ENCODE data around the gene CRYGN.

The CRYGN gene

DNA sequence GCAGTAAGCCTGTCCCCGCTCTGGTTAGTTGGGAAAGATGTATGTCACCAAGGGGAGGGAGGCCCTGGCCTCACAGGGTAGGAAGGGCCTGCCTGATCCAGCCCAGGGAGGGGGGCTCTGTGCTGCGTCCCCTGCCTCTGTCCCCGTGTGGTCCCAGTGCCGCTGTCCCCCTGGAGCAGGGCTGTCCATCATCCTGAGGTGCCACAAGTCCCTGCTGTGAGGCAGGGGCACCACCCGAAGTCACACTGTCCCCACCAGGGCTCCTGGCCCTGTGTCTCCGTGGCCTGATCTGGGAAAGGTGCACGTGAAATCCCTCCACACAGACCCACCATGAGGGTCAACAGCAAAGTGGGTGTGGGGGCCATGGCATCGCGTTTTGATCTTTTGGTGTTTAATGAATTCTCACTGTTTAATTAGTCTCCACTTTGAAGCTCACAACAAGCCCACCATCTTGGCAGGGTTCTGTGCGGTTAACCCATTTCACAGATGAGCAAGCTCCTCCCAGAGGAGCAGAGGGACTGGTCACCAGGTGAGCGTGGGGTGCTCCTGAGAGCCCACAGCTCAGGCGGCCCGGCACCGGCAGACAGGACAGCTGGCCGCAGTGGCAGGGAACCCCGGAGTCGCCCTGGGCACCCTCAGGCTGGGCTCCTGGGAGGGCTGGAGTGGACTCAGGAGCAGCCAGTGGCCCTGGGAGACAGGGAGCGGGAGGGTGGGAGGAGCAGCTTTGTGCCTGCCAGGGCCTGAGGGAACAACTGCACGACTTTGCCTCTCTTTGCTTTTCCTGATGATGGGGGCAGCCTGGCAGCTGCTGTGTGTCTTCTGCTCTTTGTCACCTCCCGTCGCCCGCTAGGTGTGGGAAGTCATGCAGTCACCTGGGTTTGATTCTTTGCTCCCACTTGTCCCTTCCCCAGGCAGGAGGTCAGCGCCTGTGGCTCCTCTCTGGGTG, 12.0 kb upstream of the CRYGN start:
- H3K4me2 ChIP-seq (ENCODE audit: insufficient read depth, low read length): no peak overlapping the region
- DNase-seq: no peak
- TF ChIP-seq, protein P1, sequence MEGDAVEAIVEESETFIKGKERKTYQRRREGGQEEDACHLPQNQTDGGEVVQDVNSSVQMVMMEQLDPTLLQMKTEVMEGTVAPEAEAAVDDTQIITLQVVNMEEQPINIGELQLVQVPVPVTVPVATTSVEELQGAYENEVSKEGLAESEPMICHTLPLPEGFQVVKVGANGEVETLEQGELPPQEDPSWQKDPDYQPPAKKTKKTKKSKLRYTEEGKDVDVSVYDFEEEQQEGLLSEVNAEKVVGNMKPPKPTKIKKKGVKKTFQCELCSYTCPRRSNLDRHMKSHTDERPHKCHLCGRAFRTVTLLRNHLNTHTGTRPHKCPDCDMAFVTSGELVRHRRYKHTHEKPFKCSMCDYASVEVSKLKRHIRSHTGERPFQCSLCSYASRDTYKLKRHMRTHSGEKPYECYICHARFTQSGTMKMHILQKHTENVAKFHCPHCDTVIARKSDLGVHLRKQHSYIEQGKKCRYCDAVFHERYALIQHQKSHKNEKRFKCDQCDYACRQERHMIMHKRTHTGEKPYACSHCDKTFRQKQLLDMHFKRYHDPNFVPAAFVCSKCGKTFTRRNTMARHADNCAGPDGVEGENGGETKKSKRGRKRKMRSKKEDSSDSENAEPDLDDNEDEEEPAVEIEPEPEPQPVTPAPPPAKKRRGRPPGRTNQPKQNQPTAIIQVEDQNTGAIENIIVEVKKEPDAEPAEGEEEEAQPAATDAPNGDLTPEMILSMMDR (IDR thresholded peaks at IDR 0.05; ENCODE audit: borderline replicate concordance, extremely low read depth, low read length, poor library complexity, severe bottlenecking): no peak
- TF ChIP-seq EZH2 (IDR thresholded peaks at IDR 0.05; ENCODE audit: borderline replicate concordance, low read depth, low read length, severe bottlenecking): no peak
- no peak overlapping the region for H3K27ac ChIP-seq (ENCODE audit: low read length)
- no peak for ATAC-seq (ENCODE audit: insufficient read depth, low read depth)
- no peaks in the 10 kb centered on the region for H3K79me2 ChIP-seq (ENCODE audit: insufficient read depth, low read length)
- H2AFZ ChIP-seq (ENCODE audit: low read depth, low read length): no peak overlapping the region
- H3K27me3 ChIP-seq (ENCODE audit: insufficient read depth, low read length, poor library complexity): no peaks in the 10 kb centered on the region
- no peaks in the 10 kb centered on the region for H3K9me3 ChIP-seq (ENCODE audit: insufficient read depth, low read length, severe bottlenecking)
- peaks cover 7% of the 10 kb centered on the region for H3K4me1 ChIP-seq (ENCODE audit: insufficient read depth, low read length)
- H3K4me3 ChIP-seq (ENCODE audit: low read depth in 1 of 2, low read length in 2 of 2): no peak overlapping the region
- no peaks in the 10 kb centered on the region for H4K20me1 ChIP-seq (ENCODE audit: insufficient read depth, low read length)
- H3K9ac ChIP-seq (ENCODE audit: low read depth, low read length): no peak overlapping the region
- H3K36me3 ChIP-seq (ENCODE audit: insufficient read depth, low read length): no peaks in the 10 kb centered on the region

DNA sequence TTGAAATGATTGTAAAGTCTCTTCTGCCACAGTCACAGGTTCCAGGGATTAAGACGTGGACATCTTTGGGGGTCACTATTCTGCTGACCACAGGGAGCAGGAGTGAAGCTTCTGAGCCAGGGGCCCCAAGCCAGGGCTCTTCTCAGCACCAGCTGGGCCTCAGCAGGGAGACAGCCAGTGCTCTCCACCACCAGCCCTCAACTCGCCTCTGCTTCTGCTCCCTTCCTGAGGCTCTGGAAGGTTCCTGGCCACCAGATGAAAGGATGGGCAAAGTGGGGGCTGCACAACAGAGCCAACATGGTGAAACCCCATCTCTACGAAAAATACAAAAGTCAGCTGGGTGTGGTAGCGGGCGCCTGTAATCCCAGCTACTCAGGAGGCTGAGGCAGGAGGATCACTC, 11.2 kb upstream of the CRYGN start:
- H2AFZ ChIP-seq (ENCODE audit: low read depth, low read length): no peak overlapping the region
- H3K4me2 ChIP-seq (ENCODE audit: insufficient read depth, low read length): no peak overlapping the region
- no peaks in the 10 kb centered on the region for H3K9me3 ChIP-seq (ENCODE audit: insufficient read depth, low read length, severe bottlenecking)
- no peaks in the 10 kb centered on the region for H3K27me3 ChIP-seq (ENCODE audit: insufficient read depth, low read length, poor library complexity)
- no peaks in the 10 kb centered on the region for H4K20me1 ChIP-seq (ENCODE audit: insufficient read depth, low read length)
- H3K27ac ChIP-seq (ENCODE audit: low read length): no peak overlapping the region
- TF ChIP-seq, protein P1 (IDR thresholded peaks at IDR 0.05; ENCODE audit: borderline replicate concordance, extremely low read depth, low read length, poor library complexity, severe bottlenecking): no peak
- no peak for TF ChIP-seq EZH2 (IDR thresholded peaks at IDR 0.05; ENCODE audit: borderline replicate concordance, low read depth, low read length, severe bottlenecking)
- DNase-seq (no peak), ATAC-seq (ENCODE audit: insufficient read depth, low read depth) (no peak)
- H3K79me2 ChIP-seq (ENCODE audit: insufficient read depth, low read length): no peaks in the 10 kb centered on the region
- H3K36me3 ChIP-seq (ENCODE audit: insufficient read depth, low read length): no peaks in the 10 kb centered on the region
- H3K9ac ChIP-seq (ENCODE audit: low read depth, low read length): no peak overlapping the region
- H3K4me3 ChIP-seq (ENCODE audit: low read depth in 1 of 2, low read length in 2 of 2): no peak overlapping the region
- H3K4me1 ChIP-seq (ENCODE audit: insufficient read depth, low read length): peaks cover 7% of the 10 kb centered on the region

DNA sequence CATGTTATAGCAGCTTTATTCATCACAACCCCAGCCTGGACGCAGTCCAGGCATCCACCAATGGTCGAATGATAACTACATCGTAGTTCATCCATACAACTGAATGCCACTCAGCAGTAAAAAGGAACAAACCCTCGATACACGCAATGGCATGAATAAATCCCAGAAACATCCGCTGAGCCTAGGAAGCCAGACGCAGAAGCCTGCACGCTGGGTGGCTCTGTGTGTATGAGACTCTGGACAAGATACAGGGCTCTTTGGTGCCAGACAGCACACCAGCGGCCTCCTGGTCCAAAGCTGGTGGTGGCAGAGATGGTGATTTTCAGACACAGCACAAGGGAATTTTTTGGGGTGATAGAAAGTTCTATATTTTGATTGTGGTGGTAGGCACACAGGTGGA, 10.0 kb upstream of the CRYGN start:
- Histone ChIP-seq H3K27ac (ENCODE audit: low read length) (no peak overlapping the region), H3K4me1 (ENCODE audit: insufficient read depth, low read length) (peaks cover 7% of the 10 kb centered on the region), H2AFZ (ENCODE audit: low read depth, low read length) (no peak overlapping the region), H3K9me3 (ENCODE audit: insufficient read depth, low read length, severe bottlenecking) (no peaks in the 10 kb centered on the region), H3K27me3 (ENCODE audit: insufficient read depth, low read length, poor library complexity) (no peaks in the 10 kb centered on the region), H3K4me3 (ENCODE audit: low read depth in 1 of 2, low read length in 2 of 2) (no peak overlapping the region), H3K79me2 (ENCODE audit: insufficient read depth, low read length) (no peaks in the 10 kb centered on the region), H3K9ac (ENCODE audit: low read depth, low read length) (no peak overlapping the region), H3K36me3 (ENCODE audit: insufficient read depth, low read length) (no peaks in the 10 kb centered on the region), H3K4me2 (ENCODE audit: insufficient read depth, low read length) (no peak overlapping the region), H4K20me1 (ENCODE audit: insufficient read depth, low read length) (no peaks in the 10 kb centered on the region)
- no peak for TF ChIP-seq EZH2 (IDR thresholded peaks at IDR 0.05; ENCODE audit: borderline replicate concordance, low read depth, low read length, severe bottlenecking)
- TF ChIP-seq, protein P1 (IDR thresholded peaks at IDR 0.05; ENCODE audit: borderline replicate concordance, extremely low read depth, low read length, poor library complexity, severe bottlenecking): no peak
- ATAC-seq (ENCODE audit: insufficient read depth, low read depth) (no peak), DNase-seq (no peak)

All from DND-41 (cell line).